WTC11 (cell line): Measurements from ENCODE around the gene SCAMP3. TPM values are rescaled to one million over a fixed set of nuclear protein-coding genes. Genes with fewer than 3 reads are reported as not detected.

Experiments
- ESRRA ChIP-seq: sonication (generic); formaldehyde crosslinking; IDR thresholded peaks from 2 replicates; pipeline ENCODE4 v1.8.1; 2022; ENCODE audit warnings: mild to moderate bottlenecking, missing genetic modification reagents, borderline replicate concordance
- FOXJ3 ChIP-seq: sonication (generic); formaldehyde crosslinking; IDR thresholded peaks from 2 replicates; pipeline ENCODE4 v1.9.0; 2021; ENCODE audit warnings: missing genetic modification reagents, mild to moderate bottlenecking, borderline replicate concordance
- GRHL2 ChIP-seq: fragments of 250-450 bp; sonication (Bioruptor Pico); IDR thresholded peaks from 2 replicates; pipeline ENCODE4 v1.8.0; 2022; ENCODE audit warnings: mild to moderate bottlenecking, moderate library complexity; ENCODE audit not compliant: insufficient replicate concordance, severe bottlenecking
- NR2C2 ChIP-seq: sonication (generic); formaldehyde crosslinking; IDR thresholded peaks from 2 replicates; pipeline ENCODE4 v1.8.0; 2022; ENCODE audit warnings: mild to moderate bottlenecking, missing genetic modification reagents
- TEAD4 ChIP-seq: sonication (generic); formaldehyde crosslinking; IDR thresholded peaks from 2 replicates; pipeline ENCODE4 v1.8.0; 2022; ENCODE audit warnings: mild to moderate bottlenecking, missing genetic modification reagents
- ZNF263 ChIP-seq: sonication (generic); formaldehyde crosslinking; IDR thresholded peaks from 2 replicates; pipeline ENCODE4 v1.8.1; 2022; ENCODE audit warnings: low read depth, mild to moderate bottlenecking, moderate library complexity, missing genetic modification reagents
- total RNA-seq: library from RNA; stranded (reverse); gene quantifications from 3 replicates; pipeline ENCODE4 v1.2.3, GENCODE V29; 2021
- TF ChIP-seq, protein P1 (sequence below): sonication (generic); formaldehyde crosslinking; IDR thresholded peaks from 2 replicates; pipeline ENCODE4 v1.8.0; 2022; ENCODE audit warnings: mild to moderate bottlenecking, missing genetic modification reagents
- TF ChIP-seq, protein P2 (sequence below): sonication (generic); formaldehyde crosslinking; IDR thresholded peaks from 2 replicates; pipeline ENCODE4 v1.8.1; 2022; ENCODE audit warnings: mild to moderate bottlenecking, moderate library complexity, missing genetic modification reagents
- TF ChIP-seq, protein P3 (sequence below): sonication (generic); formaldehyde crosslinking; IDR thresholded peaks from 2 replicates; pipeline ENCODE4 v1.8.1; 2023; ENCODE audit warnings: mild to moderate bottlenecking, missing genetic modification reagents, moderate library complexity
- TF ChIP-seq, protein P4 (sequence below): sonication (generic); formaldehyde crosslinking; IDR thresholded peaks from 2 replicates; pipeline ENCODE4 v1.8.0; 2022; ENCODE audit warnings: mild to moderate bottlenecking, missing genetic modification reagents
- TF ChIP-seq, protein P5 (sequence below): sonication (generic); formaldehyde crosslinking; IDR thresholded peaks from 2 replicates; pipeline ENCODE4 v1.8.0; 2022; ENCODE audit warnings: mild to moderate bottlenecking, missing genetic modification reagents
- TF ChIP-seq, protein P6 (sequence below): sonication (generic); formaldehyde crosslinking; IDR thresholded peaks from 2 replicates; pipeline ENCODE4 v1.8.0; 2023; ENCODE audit warnings: mild to moderate bottlenecking, missing genetic modification reagents
- TF ChIP-seq, protein P7 (sequence below): sonication (generic); formaldehyde crosslinking; IDR thresholded peaks from 2 replicates; pipeline ENCODE4 v1.8.1; 2023; ENCODE audit warnings: mild to moderate bottlenecking, missing genetic modification reagents
- TF ChIP-seq, protein P8 (sequence below): fragments of 250-450 bp; sonication (Bioruptor Pico); IDR thresholded peaks from 2 replicates; pipeline ENCODE4 v1.9.0; 2021; ENCODE audit warnings: moderate library complexity, mild to moderate bottlenecking, inconsistent platforms, borderline replicate concordance

SCAMP3 gene
- total RNA-seq, 1 experiment from 2014 or later = 58.8 TPM

DNA sequence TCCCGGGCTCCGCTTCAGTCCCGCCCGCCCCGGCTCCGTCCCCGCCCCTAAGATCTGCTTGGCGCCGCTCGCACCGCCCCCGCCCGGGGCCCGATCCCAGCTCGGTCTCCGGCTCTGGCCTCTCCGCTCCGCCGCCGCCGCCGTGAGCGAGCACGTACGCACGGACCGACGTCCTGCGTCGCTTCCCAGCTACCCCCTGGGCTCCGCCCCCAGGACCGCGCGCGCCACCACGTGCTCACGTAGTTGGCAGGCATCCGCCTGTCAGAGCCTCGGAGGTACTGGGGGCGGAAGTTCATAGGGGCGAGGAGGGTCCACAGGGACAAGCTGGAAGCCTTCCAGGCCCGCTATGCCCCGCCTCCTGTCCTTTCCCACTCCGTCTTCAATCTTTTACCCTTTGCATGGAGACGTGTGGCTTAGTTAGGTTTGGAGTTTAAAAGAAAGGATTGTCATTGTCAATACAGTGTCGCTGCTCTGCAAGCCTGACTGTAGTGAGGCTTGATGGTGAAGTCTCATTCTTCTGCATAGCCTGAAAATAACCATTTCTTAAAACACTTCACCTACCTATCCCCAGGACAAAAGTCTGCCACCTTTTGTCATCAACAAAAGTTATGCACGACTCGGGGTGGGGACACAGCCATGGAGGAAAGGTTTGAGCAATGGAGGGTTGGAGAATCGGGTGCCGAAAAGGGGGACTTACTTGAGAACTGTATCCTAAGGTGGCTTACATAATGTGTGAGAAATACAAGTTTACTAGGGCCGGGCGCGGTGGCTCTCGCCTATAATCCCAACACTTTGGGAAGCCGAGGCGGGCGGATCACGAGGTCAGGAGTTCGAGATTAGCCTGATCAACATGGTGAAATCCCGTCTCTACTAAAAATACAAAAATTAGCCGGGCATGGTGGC lies 11.4 kb upstream of the SCAMP3 start, which contains the start of gene CLK2 (continued):
- TF ChIP-seq NR2C2 (CRISPR knock-in tag) (no peak), TEAD4 (peak; percentile 43; the same call in 1 of the 2 replicates), ZNF263 (no peak), FOXJ3 (no peak), GRHL2 (no peak), ESRRA (CRISPR knock-in tag) (no peak; the same call in 1 of the 2 replicates)
- TF ChIP-seq, protein P1, sequence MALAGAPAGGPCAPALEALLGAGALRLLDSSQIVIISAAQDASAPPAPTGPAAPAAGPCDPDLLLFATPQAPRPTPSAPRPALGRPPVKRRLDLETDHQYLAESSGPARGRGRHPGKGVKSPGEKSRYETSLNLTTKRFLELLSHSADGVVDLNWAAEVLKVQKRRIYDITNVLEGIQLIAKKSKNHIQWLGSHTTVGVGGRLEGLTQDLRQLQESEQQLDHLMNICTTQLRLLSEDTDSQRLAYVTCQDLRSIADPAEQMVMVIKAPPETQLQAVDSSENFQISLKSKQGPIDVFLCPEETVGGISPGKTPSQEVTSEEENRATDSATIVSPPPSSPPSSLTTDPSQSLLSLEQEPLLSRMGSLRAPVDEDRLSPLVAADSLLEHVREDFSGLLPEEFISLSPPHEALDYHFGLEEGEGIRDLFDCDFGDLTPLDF (CRISPR knock-in tag) = no peak
- TF ChIP-seq, protein P2, sequence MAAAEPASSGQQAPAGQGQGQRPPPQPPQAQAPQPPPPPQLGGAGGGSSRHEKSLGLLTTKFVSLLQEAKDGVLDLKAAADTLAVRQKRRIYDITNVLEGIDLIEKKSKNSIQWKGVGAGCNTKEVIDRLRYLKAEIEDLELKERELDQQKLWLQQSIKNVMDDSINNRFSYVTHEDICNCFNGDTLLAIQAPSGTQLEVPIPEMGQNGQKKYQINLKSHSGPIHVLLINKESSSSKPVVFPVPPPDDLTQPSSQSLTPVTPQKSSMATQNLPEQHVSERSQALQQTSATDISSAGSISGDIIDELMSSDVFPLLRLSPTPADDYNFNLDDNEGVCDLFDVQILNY = peak; percentile 87; the same call in 1 of the 2 replicates
- TF ChIP-seq, protein P3, sequence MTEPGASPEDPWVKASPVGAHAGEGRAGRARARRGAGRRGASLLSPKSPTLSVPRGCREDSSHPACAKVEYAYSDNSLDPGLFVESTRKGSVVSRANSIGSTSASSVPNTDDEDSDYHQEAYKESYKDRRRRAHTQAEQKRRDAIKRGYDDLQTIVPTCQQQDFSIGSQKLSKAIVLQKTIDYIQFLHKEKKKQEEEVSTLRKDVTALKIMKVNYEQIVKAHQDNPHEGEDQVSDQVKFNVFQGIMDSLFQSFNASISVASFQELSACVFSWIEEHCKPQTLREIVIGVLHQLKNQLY (CRISPR knock-in tag) = no peak
- TF ChIP-seq, protein P4, sequence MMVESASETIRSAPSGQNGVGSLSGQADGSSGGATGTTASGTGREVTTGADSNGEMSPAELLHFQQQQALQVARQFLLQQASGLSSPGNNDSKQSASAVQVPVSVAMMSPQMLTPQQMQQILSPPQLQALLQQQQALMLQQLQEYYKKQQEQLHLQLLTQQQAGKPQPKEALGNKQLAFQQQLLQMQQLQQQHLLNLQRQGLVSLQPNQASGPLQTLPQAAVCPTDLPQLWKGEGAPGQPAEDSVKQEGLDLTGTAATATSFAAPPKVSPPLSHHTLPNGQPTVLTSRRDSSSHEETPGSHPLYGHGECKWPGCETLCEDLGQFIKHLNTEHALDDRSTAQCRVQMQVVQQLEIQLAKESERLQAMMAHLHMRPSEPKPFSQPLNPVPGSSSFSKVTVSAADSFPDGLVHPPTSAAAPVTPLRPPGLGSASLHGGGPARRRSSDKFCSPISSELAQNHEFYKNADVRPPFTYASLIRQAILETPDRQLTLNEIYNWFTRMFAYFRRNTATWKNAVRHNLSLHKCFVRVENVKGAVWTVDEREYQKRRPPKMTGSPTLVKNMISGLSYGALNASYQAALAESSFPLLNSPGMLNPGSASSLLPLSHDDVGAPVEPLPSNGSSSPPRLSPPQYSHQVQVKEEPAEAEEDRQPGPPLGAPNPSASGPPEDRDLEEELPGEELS (CRISPR knock-in tag) = peak; percentile 84; the same call in 1 of the 2 replicates
- TF ChIP-seq, protein P5, sequence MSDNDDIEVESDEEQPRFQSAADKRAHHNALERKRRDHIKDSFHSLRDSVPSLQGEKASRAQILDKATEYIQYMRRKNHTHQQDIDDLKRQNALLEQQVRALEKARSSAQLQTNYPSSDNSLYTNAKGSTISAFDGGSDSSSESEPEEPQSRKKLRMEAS (CRISPR knock-in tag) = peak; percentile 98
- TF ChIP-seq, protein P6, sequence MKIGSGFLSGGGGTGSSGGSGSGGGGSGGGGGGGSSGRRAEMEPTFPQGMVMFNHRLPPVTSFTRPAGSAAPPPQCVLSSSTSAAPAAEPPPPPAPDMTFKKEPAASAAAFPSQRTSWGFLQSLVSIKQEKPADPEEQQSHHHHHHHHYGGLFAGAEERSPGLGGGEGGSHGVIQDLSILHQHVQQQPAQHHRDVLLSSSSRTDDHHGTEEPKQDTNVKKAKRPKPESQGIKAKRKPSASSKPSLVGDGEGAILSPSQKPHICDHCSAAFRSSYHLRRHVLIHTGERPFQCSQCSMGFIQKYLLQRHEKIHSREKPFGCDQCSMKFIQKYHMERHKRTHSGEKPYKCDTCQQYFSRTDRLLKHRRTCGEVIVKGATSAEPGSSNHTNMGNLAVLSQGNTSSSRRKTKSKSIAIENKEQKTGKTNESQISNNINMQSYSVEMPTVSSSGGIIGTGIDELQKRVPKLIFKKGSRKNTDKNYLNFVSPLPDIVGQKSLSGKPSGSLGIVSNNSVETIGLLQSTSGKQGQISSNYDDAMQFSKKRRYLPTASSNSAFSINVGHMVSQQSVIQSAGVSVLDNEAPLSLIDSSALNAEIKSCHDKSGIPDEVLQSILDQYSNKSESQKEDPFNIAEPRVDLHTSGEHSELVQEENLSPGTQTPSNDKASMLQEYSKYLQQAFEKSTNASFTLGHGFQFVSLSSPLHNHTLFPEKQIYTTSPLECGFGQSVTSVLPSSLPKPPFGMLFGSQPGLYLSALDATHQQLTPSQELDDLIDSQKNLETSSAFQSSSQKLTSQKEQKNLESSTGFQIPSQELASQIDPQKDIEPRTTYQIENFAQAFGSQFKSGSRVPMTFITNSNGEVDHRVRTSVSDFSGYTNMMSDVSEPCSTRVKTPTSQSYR (CRISPR knock-in tag) = no peak
- TF ChIP-seq, protein P7, sequence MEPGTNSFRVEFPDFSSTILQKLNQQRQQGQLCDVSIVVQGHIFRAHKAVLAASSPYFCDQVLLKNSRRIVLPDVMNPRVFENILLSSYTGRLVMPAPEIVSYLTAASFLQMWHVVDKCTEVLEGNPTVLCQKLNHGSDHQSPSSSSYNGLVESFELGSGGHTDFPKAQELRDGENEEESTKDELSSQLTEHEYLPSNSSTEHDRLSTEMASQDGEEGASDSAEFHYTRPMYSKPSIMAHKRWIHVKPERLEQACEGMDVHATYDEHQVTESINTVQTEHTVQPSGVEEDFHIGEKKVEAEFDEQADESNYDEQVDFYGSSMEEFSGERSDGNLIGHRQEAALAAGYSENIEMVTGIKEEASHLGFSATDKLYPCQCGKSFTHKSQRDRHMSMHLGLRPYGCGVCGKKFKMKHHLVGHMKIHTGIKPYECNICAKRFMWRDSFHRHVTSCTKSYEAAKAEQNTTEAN (CRISPR knock-in tag) = 0 out of 2 replicates have a peak, but pooled peaks have one; percentile 20
- TF ChIP-seq, protein P8, sequence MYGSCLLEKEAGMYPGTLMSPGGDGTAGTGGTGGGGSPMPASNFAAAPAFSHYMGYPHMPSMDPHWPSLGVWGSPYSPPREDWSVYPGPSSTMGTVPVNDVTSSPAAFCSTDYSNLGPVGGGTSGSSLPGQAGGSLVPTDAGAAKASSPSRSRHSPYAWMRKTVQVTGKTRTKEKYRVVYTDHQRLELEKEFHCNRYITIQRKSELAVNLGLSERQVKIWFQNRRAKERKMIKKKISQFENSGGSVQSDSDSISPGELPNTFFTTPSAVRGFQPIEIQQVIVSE (CRISPR knock-in tag) = no peak
